ENCODE results near the gene CERT1.
"Not testable (repeated sequence)": the region's sequence is repeated elsewhere in the genome, so short reads cannot be mapped to it uniquely, and the experiment has no call there.

CERT1 gene

GRCh38 chr5:75340714-75341478 lies 170.5 kb downstream of the CERT1 start:
- no peak for DNase-seq

GRCh38 chr5:75338408-75338807 lies 173.0 kb downstream of the CERT1 start:
- DNase-seq = no peak

- DNase-seq = no peak
These were observed 173.9 kb downstream of the CERT1 start for GRCh38 chr5:75337366-75338021.

- peak; percentile 92 for DNase-seq
These were observed 174.7 kb downstream of the CERT1 start, which contains the start of gene HMGCR for GRCh38 chr5:75336615-75337336. Gene HMGCR (plus strand): TSS chr5:75337220. CDS start chr5:75342606, 5,386 bp downstream.

- peak; percentile 59 for DNase-seq
These were observed 175.3 kb downstream of the CERT1 start for GRCh38 chr5:75335952-75336614.

GRCh38 chr5:75335486-75335885 lies 175.9 kb downstream of the CERT1 start:
- no peak for DNase-seq

GRCh38 chr5:75334413-75334812 lies 177.0 kb downstream of the CERT1 start:
- DNase-seq = not testable (repeated sequence)

- DNase-seq = not testable (repeated sequence)
These were observed 177.7 kb downstream of the CERT1 start for GRCh38 chr5:75333759-75334158.

- no peak for DNase-seq
These were observed 180.0 kb downstream of the CERT1 start for GRCh38 chr5:75331095-75332090.

GRCh38 chr5:75330404-75330803 lies 181.0 kb downstream of the CERT1 start:
- no peak for DNase-seq
